IMR-90 (cell line): ENCODE results near the gene TMEM163. TPM values are rescaled to one million over a fixed set of nuclear protein-coding genes. Genes with fewer than 3 reads are reported as not detected.

ENCODE experiments used
- ATAC-seq: fragments of 200-7000 bp; cut with Tn5 transposase; 2 replicates; pipeline ENCODE4 v1.9.1; 2020; ENCODE audit warnings: low read depth, mild to moderate bottlenecking, moderate library complexity
- BruUV-seq: library from RNA; stranded (reverse); fragments of 400-500 nt; replicated peaks from 2 replicates; lab custom pipeline; 2021; lab: Mats Ljungman, UMichigan
- CTCF ChIA-PET: fragments of 300-600 bp; formaldehyde crosslinking; extraction: SDS; loops from one replicate; lab custom pipeline; 2021; ENCODE audit warnings: antibody characterized with exemption; lab: Yijun Ruan, JAX
- POLR2A ChIA-PET: fragments of 300-600 bp; sonication (Branson Sonifier 250); formaldehyde crosslinking; loops from one replicate; lab custom pipeline; 2022; ENCODE audit warnings: antibody characterized with exemption; ENCODE audit not compliant: unreplicated experiment; lab: Charles Lee
- DNase-seq: peaks from one replicate; pipeline ENCODE4 v3.0.0; 2013
- H2AFZ ChIP-seq: replicated peaks from 2 replicates; pipeline ENCODE3; 2013; ENCODE audit warnings: low read length, mild to moderate bottlenecking; ENCODE audit not compliant: poor library complexity
- H2AK5ac ChIP-seq: 2 replicates; pipeline ENCODE4 v1.6.1; 2013; ENCODE audit warnings: low read depth, low read length, inconsistent platforms
- H2AK9ac ChIP-seq: replicated peaks from 2 replicates; pipeline ENCODE3; 2013; ENCODE audit warnings: mild to moderate bottlenecking, low read depth, low read length, moderate library complexity; ENCODE audit not compliant: poor library complexity
- H2BK120ac ChIP-seq: 2 replicates; pipeline ENCODE4 v1.6.1; 2013; ENCODE audit warnings: low read depth, low read length, inconsistent platforms
- H2BK15ac ChIP-seq: 3 replicates; pipeline ENCODE4 v1.6.1; 2013; ENCODE audit warnings: low read depth, low read length, inconsistent platforms
- H2BK20ac ChIP-seq: 2 replicates; pipeline ENCODE4 v1.6.1; 2013; ENCODE audit warnings: low read depth, mild to moderate bottlenecking, inconsistent platforms, low read length, moderate library complexity
- H2BK5ac ChIP-seq: 2 replicates; pipeline ENCODE4 v1.6.1; 2013; ENCODE audit warnings: mild to moderate bottlenecking, low read depth, low read length, inconsistent platforms; ENCODE audit not compliant: poor library complexity, severe bottlenecking
- H3K14ac ChIP-seq: replicated peaks from 2 replicates; pipeline ENCODE4 v1.6.1; 2013; ENCODE audit warnings: low read depth, low read length, inconsistent platforms
- H3K18ac ChIP-seq: 2 replicates; pipeline ENCODE4 v1.6.1; 2013; ENCODE audit warnings: low read depth, low read length, control low read depth
- H3K23ac ChIP-seq: 2 replicates; pipeline ENCODE4 v1.6.1; 2013; ENCODE audit warnings: low read depth, low read length, inconsistent platforms
- H3K27ac ChIP-seq: 2 replicates; pipeline ENCODE4 v1.5.1; 2013; ENCODE audit warnings: mild to moderate bottlenecking, control low read depth, low read length; ENCODE audit not compliant: insufficient read depth
- H3K27me3 ChIP-seq: 2 replicates; pipeline ENCODE4 v1.6.1; 2013; ENCODE audit warnings: low read length; ENCODE audit not compliant: control insufficient read depth, insufficient read depth
- H3K36me3 ChIP-seq: 2 replicates; pipeline ENCODE4 v1.6.1; 2013; ENCODE audit warnings: low read length, mixed read lengths; ENCODE audit not compliant: control insufficient read depth, insufficient read depth
- H3K4ac ChIP-seq: 2 replicates; pipeline ENCODE4 v1.6.1; 2013; ENCODE audit warnings: low read depth, low read length, inconsistent platforms
- H3K4me1 ChIP-seq: 2 replicates; pipeline ENCODE4 v1.6.1; 2013; ENCODE audit warnings: low read length, mixed read lengths; ENCODE audit not compliant: control insufficient read depth, insufficient read depth
- H3K4me2 ChIP-seq: 2 replicates; pipeline ENCODE4 v1.6.1; 2013; ENCODE audit warnings: low read depth, mild to moderate bottlenecking, control low read depth, low read length, moderate library complexity
- H3K4me3 ChIP-seq: 2 replicates; pipeline ENCODE4 v1.5.1; 2013; ENCODE audit warnings: low read depth, mild to moderate bottlenecking, control low read depth, low read length, moderate library complexity; ENCODE audit not compliant: insufficient read depth
- H3K56ac ChIP-seq: 2 replicates; pipeline ENCODE4 v1.6.1; 2013; ENCODE audit warnings: low read length, inconsistent platforms; ENCODE audit not compliant: insufficient read depth; ENCODE audit errors: extremely low read depth
- H3K79me1 ChIP-seq, 2 experiments: 2 replicates each; pipeline ENCODE4 v1.6.1; 2013; ENCODE audit warnings: low read length in 2 of 2, inconsistent platforms in 1 of 2, low read depth in 1 of 2
- H3K9ac ChIP-seq: 2 replicates; pipeline ENCODE4 v1.6.1; 2013; ENCODE audit warnings: low read depth, low read length, control low read depth
- H3K9me1 ChIP-seq: 2 replicates; pipeline ENCODE4 v1.6.1; 2013; ENCODE audit warnings: low read length, inconsistent platforms; ENCODE audit not compliant: insufficient read depth
- H3K9me3 ChIP-seq: 2 replicates; pipeline ENCODE4 v1.6.1; 2013; ENCODE audit warnings: low read length; ENCODE audit not compliant: control insufficient read depth, insufficient read depth
- H4K20me1 ChIP-seq: 2 replicates; pipeline ENCODE4 v1.6.1; 2013; ENCODE audit warnings: low read length, inconsistent platforms; ENCODE audit not compliant: insufficient read depth
- H4K5ac ChIP-seq: 2 replicates; pipeline ENCODE4 v1.6.1; 2013; ENCODE audit warnings: mild to moderate bottlenecking, low read depth, low read length, control low read depth
- H4K8ac ChIP-seq, 2 experiments: 2 replicates each; pipeline ENCODE4 v1.6.1; 2013; ENCODE audit warnings: low read depth in 2 of 2, low read length in 2 of 2, control low read depth in 1 of 2, inconsistent platforms in 1 of 2
- H4K91ac ChIP-seq: 2 replicates; pipeline ENCODE4 v1.6.1; 2013; ENCODE audit warnings: low read depth, low read length, inconsistent platforms; ENCODE audit not compliant: insufficient read depth
- BHLHE40 ChIP-seq: fragments of 150-350 bp; IDR thresholded peaks from 2 replicates; pipeline ENCODE4 v1.6.1; 2016; ENCODE audit warnings: mild to moderate bottlenecking, low read depth, low read length
- FOS ChIP-seq: fragments of 150-350 bp; IDR thresholded peaks from 2 replicates; pipeline ENCODE4 v1.6.1; 2016; ENCODE audit warnings: low read depth, low read length
- MXI1 ChIP-seq: IDR thresholded peaks from 2 replicates; pipeline ENCODE4 v1.6.1; 2012; ENCODE audit warnings: low read depth, mild to moderate bottlenecking, low read length, moderate library complexity, borderline replicate concordance
- POLR2A ChIP-seq: IDR thresholded peaks from 2 replicates; pipeline ENCODE4 v1.6.1; 2012; ENCODE audit warnings: mild to moderate bottlenecking, low read depth, low read length
- RCOR1 ChIP-seq: IDR thresholded peaks from 2 replicates; pipeline ENCODE4 v1.6.1; 2012; ENCODE audit warnings: mild to moderate bottlenecking, low read length, improper control_type of control experiment; ENCODE audit not compliant: insufficient replicate concordance
- RFX5 ChIP-seq: IDR thresholded peaks from 2 replicates; pipeline ENCODE4 v1.8.0; 2012; ENCODE audit warnings: low read depth, mild to moderate bottlenecking, low read length, moderate library complexity
- WGBS, 2 experiments: methylation state at CpG; one replicate each; pipeline versions ENCODE4 v1.1.5 to v1.1.7; 2013; ENCODE audit warnings: missing lambda C conversion rate in 2 of 2; ENCODE audit not compliant: insufficient read length in 1 of 2; ENCODE audit errors: extremely low coverage in 2 of 2; 5-methylcytosine and 5-hydroxymethylcytosine counted together
- dilution Hi-C: fragments of 300-500 bp; cut with HindIII; formaldehyde crosslinking; loops from one replicate; pipeline ENCODE4 v1.14.3; 2018; ENCODE audit warnings: low sequenced_read_pairs; ENCODE audit not compliant: unreplicated experiment
- in situ Hi-C: fragments of 300-500 bp; cut with MboI; formaldehyde crosslinking; loops from 3 replicates; pipeline ENCODE4 v1.14.3; 2019; ENCODE audit warnings: low sequenced_read_pairs, inconsistent platforms, mixed read lengths
- intact Hi-C: fragments of 100-400 bp; cut with micrococcal nuclease; formaldehyde crosslinking; loops from 2 replicates; pipeline ENCODE4 v1.10.0; 2022
- polyA plus RNA-seq, 3 experiments: library from polyadenylated mRNA; depleted of rRNA; stranded (reverse); fragments of >200 nt; gene quantifications; 2 replicates each; pipeline ENCODE4 v1.2.3, GENCODE V29; 2012; ENCODE audit warnings: low replicate concordance in 1 of 3
- total RNA-seq: library from RNA; depleted of rRNA; stranded (reverse); fragments of >200 nt; gene quantifications from 2 replicates; pipeline ENCODE4 v1.2.3, GENCODE V29; 2012
- TF ChIP-seq, protein P1 (sequence below): conservative IDR thresholded peaks from 2 replicates; pipeline ENCODE4 v1.5.1; 2012; ENCODE audit warnings: mild to moderate bottlenecking, low read depth, low read length, improper control_type of control experiment
- TF ChIP-seq, protein P2 (sequence below): fragments of 150-350 bp; IDR thresholded peaks from 2 replicates; pipeline ENCODE4 v1.6.1; 2017; ENCODE audit warnings: mild to moderate bottlenecking, antibody characterized with exemption, low read length, low read depth

The TMEM163 gene
- total and polyA plus RNA-seq, 2 of the 4 experiments (the other 2 are of a cell fraction), result not detected

DNA sequence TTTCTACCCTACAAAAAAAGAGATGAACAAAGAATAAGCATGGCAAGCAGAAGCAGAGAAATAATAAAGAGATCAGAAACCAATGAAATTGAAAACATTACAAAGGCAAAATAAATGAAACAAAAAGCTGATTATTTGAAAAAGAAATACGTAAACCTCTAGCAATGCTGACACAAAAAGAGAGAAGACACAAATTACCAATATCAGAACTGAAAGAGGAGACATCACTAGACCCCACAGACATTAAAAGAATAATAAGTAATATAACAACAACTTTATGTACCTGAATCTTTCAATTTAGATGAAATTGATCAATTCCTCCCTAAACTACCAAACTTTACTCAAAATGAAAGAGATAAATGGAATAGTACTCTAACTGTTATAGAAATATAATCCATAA lies 75.9 kb downstream of the TMEM163 start:
- no peak overlapping the region for H3K4me2 ChIP-seq
- H3K4me3 ChIP-seq, result no peak overlapping the region
- TF ChIP-seq POLR2A (no peak), RCOR1 (no peak), BHLHE40 (no peak), RFX5 (no peak), MXI1 (no peak), FOS (no peak)
- TF ChIP-seq, protein P1, sequence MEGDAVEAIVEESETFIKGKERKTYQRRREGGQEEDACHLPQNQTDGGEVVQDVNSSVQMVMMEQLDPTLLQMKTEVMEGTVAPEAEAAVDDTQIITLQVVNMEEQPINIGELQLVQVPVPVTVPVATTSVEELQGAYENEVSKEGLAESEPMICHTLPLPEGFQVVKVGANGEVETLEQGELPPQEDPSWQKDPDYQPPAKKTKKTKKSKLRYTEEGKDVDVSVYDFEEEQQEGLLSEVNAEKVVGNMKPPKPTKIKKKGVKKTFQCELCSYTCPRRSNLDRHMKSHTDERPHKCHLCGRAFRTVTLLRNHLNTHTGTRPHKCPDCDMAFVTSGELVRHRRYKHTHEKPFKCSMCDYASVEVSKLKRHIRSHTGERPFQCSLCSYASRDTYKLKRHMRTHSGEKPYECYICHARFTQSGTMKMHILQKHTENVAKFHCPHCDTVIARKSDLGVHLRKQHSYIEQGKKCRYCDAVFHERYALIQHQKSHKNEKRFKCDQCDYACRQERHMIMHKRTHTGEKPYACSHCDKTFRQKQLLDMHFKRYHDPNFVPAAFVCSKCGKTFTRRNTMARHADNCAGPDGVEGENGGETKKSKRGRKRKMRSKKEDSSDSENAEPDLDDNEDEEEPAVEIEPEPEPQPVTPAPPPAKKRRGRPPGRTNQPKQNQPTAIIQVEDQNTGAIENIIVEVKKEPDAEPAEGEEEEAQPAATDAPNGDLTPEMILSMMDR, result no peak
- TF ChIP-seq, protein P2, sequence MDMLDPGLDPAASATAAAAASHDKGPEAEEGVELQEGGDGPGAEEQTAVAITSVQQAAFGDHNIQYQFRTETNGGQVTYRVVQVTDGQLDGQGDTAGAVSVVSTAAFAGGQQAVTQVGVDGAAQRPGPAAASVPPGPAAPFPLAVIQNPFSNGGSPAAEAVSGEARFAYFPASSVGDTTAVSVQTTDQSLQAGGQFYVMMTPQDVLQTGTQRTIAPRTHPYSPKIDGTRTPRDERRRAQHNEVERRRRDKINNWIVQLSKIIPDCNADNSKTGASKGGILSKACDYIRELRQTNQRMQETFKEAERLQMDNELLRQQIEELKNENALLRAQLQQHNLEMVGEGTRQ, result no peak
- no peak overlapping the region for H4K5ac ChIP-seq
- H2BK5ac ChIP-seq, result no peak overlapping the region
- H3K9me1 ChIP-seq, result no peaks in the 10 kb centered on the region
- H3K4ac ChIP-seq, result no peak overlapping the region
- no peak overlapping the region for H4K91ac ChIP-seq
- intact Hi-C loops, result loop anchor here (10.0 kb wide), 1 partner anchor 612 kb away; no protein-coding TSS in a partner anchor
- no peak overlapping the region for H3K9ac ChIP-seq
- no peak overlapping the region for H3K56ac ChIP-seq
- no peak overlapping the region for H3K23ac ChIP-seq
- no peak overlapping the region for H4K8ac ChIP-seq
- no CpG with 5 or more reads among the region's 1 CpG for whole genome bisulfite sequencing, 2 experiments
- H2AK5ac ChIP-seq, result no peak overlapping the region
- no peaks in the 10 kb centered on the region for H4K20me1 ChIP-seq
- ChIA-PET CTCF (no interaction called here), POLR2A (no interaction called here)
- no peak overlapping the region for H3K18ac ChIP-seq
- no peaks in the 10 kb centered on the region for H3K36me3 ChIP-seq
- BruUV-seq, result no TSS peak
- ATAC-seq, result no peak
- H3K14ac ChIP-seq, result no peak overlapping the region
- H3K27ac ChIP-seq, result no peak overlapping the region
- H3K4me1 ChIP-seq, result no peaks in the 10 kb centered on the region
- H2BK120ac ChIP-seq, result no peak overlapping the region
- H2AK9ac ChIP-seq, result no peak overlapping the region
- no peak overlapping the region for H2BK20ac ChIP-seq
- dilution Hi-C loops, result no loop called here
- DNase-seq, result no peak
- H2AFZ ChIP-seq, result no peak overlapping the region
- in situ Hi-C loops, result no loop called here
- H3K79me1 ChIP-seq, result no peaks in the 10 kb centered on the region
- no peaks in the 10 kb centered on the region for H3K27me3 ChIP-seq
- no peaks in the 10 kb centered on the region for H3K9me3 ChIP-seq
- no peak overlapping the region for H2BK15ac ChIP-seq
